ENCODE measurements around the gene PIGS.

DNA sequence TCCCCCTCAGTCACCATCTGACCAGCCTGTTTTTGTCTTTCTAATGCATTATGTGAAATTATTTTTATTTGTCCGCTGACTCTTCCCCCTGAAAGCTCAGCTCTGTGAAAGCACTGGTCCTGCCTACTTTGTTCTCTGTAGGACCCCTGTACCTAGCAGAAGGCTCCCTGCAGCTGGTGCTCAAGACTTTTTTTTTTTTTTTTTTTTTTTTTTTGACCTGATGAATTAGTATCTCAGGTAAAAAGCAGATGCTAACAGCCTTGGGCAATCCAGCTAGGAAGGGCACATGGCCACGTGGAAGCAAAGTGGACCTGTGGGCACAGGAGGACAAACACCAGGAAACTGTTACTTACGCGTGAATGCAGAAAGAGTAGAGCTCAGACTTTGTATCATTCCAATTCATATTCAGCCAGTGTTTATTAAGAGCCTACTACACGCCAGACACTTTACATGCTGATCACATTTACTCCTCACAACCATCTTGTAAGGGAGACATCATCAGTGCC lies 18.3 kb downstream of the PIGS start:
- TF ChIP-seq POLR2A (IDR thresholded peaks at IDR 0.05; ENCODE audit: low read depth, low read length), result no peak
- TF ChIP-seq, protein P1, sequence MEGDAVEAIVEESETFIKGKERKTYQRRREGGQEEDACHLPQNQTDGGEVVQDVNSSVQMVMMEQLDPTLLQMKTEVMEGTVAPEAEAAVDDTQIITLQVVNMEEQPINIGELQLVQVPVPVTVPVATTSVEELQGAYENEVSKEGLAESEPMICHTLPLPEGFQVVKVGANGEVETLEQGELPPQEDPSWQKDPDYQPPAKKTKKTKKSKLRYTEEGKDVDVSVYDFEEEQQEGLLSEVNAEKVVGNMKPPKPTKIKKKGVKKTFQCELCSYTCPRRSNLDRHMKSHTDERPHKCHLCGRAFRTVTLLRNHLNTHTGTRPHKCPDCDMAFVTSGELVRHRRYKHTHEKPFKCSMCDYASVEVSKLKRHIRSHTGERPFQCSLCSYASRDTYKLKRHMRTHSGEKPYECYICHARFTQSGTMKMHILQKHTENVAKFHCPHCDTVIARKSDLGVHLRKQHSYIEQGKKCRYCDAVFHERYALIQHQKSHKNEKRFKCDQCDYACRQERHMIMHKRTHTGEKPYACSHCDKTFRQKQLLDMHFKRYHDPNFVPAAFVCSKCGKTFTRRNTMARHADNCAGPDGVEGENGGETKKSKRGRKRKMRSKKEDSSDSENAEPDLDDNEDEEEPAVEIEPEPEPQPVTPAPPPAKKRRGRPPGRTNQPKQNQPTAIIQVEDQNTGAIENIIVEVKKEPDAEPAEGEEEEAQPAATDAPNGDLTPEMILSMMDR (IDR thresholded peaks at IDR 0.05; ENCODE audit: extremely low read depth in 1 of 2, insufficient read depth in 1 of 2, low read depth in 1 of 2, low read length in 2 of 2), result no peak
- no peak for TF ChIP-seq EZH2 (IDR thresholded peaks at IDR 0.05; ENCODE audit: borderline replicate concordance, low read depth, low read length, severe bottlenecking)
- TF ChIP-seq POLR2AphosphoS5 (IDR thresholded peaks at IDR 0.05; ENCODE audit: insufficient read depth, low read depth, low read length), result no peak
- no peak for TF ChIP-seq MYC (IDR thresholded peaks at IDR 0.05; ENCODE audit: low read depth, low read length)
- no peak for TF ChIP-seq JUN (IDR thresholded peaks at IDR 0.05; ENCODE audit: borderline replicate concordance, insufficient read depth, insufficient read length, low read depth)
- TF ChIP-seq GATA2 (IDR thresholded peaks at IDR 0.05; ENCODE audit: insufficient read depth, insufficient read length, low read depth, low read length), result no peak
- TF ChIP-seq FOS (IDR thresholded peaks at IDR 0.05; ENCODE audit: borderline replicate concordance, insufficient read depth, low read length), result no peak
- TF ChIP-seq, protein P2, sequence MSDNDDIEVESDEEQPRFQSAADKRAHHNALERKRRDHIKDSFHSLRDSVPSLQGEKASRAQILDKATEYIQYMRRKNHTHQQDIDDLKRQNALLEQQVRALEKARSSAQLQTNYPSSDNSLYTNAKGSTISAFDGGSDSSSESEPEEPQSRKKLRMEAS (IDR thresholded peaks at IDR 0.05; ENCODE audit: insufficient read depth, insufficient read length), result no peak

Measured in endothelial cell of umbilical vein (primary cell).